Measurements from ENCODE around the gene ARL3.

ARL3 gene

DNA sequence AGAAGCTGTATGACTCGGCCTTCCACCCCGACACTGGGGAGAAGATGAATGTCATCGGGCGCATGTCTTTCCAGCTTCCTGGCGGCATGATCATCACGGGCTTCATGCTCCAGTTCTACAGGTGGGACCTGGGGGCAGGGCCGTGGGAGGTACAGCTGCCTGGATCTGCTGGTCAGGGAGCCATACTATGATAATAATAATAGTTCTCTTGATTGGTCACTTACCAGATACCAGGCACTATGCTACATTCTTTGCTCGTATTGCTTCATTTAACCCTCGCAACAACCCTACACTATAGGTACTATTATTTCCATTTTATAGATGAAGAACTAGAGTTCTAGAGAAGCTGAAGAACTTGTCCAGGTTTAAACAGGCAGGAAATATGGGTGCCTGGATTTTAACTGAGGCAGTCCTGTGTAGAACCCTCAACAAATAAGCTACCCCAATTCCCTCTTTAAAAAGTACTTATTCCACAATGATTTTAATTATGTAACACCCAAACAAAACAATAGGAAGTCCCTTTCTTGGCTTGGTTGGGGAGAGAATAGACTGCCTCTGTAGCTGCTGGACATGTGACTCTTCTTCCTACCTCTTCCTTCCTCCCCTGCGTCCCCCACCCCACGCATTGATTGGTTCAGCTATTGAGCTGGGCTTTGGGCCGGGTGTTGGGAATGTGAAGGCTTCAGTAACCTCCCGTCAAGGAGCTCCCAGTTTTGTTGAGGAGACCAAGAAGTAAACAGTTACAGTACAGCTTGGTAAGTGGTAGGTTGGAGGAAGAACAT is 13.0 kb upstream of the ARL3 start (continued):
- TF ChIP-seq OSR1 (CRISPR knock-in tag; IDR thresholded peaks at IDR 0.05) = no peak
- TF ChIP-seq ZNF565 (CRISPR knock-in tag; conservative IDR thresholded peaks at IDR 0.05; ENCODE audit: low read depth) = no peak
- TF ChIP-seq TOX (CRISPR knock-in tag; IDR thresholded peaks at IDR 0.05; ENCODE audit: borderline replicate concordance) = no peak

DNA sequence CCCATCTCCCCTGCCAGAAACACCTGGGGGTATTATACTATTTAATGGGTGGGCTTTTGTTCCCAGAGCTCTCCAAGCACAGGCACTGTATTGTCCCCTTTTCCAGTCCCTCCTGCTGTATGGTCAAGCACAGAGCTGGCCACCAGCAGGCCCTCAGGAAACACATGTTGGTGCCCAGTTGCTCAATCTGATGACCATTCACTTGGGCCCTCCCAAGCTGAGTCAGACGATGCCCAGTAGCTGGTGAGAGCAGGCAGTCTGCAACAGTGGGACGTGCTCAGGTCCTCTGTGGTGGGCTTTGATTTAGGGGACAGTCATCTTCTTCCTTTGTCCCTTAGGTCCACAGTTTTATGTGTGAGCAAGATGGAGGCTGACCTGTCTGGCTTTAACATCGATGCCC is 12.1 kb upstream of the ARL3 start:
- TF ChIP-seq, protein P1, sequence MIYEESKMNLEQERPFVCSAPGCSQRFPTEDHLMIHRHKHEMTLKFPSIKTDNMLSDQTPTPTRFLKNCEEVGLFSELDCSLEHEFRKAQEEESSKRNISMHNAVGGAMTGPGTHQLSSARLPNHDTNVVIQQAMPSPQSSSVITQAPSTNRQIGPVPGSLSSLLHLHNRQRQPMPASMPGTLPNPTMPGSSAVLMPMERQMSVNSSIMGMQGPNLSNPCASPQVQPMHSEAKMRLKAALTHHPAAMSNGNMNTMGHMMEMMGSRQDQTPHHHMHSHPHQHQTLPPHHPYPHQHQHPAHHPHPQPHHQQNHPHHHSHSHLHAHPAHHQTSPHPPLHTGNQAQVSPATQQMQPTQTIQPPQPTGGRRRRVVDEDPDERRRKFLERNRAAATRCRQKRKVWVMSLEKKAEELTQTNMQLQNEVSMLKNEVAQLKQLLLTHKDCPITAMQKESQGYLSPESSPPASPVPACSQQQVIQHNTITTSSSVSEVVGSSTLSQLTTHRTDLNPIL (CRISPR knock-in tag; IDR thresholded peaks at IDR 0.05; ENCODE audit: low read depth) = no peak
- TF ChIP-seq GLIS3 (CRISPR knock-in tag; IDR thresholded peaks at IDR 0.05) (no peak), ZC3H10 (CRISPR knock-in tag; IDR thresholded peaks at IDR 0.05) (no peak), OSR1 (CRISPR knock-in tag; IDR thresholded peaks at IDR 0.05) (no peak), TOX (CRISPR knock-in tag; IDR thresholded peaks at IDR 0.05; ENCODE audit: borderline replicate concordance) (no peak)
- TF ChIP-seq, protein P2, sequence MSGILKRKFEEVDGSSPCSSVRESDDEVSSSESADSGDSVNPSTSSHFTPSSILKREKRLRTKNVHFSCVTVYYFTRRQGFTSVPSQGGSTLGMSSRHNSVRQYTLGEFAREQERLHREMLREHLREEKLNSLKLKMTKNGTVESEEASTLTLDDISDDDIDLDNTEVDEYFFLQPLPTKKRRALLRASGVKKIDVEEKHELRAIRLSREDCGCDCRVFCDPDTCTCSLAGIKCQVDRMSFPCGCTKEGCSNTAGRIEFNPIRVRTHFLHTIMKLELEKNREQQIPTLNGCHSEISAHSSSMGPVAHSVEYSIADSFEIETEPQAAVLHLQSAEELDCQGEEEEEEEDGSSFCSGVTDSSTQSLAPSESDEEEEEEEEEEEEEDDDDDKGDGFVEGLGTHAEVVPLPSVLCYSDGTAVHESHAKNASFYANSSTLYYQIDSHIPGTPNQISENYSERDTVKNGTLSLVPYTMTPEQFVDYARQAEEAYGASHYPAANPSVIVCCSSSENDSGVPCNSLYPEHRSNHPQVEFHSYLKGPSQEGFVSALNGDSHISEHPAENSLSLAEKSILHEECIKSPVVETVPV (CRISPR knock-in tag; IDR thresholded peaks at IDR 0.05) = no peak
- TF ChIP-seq, protein P3, sequence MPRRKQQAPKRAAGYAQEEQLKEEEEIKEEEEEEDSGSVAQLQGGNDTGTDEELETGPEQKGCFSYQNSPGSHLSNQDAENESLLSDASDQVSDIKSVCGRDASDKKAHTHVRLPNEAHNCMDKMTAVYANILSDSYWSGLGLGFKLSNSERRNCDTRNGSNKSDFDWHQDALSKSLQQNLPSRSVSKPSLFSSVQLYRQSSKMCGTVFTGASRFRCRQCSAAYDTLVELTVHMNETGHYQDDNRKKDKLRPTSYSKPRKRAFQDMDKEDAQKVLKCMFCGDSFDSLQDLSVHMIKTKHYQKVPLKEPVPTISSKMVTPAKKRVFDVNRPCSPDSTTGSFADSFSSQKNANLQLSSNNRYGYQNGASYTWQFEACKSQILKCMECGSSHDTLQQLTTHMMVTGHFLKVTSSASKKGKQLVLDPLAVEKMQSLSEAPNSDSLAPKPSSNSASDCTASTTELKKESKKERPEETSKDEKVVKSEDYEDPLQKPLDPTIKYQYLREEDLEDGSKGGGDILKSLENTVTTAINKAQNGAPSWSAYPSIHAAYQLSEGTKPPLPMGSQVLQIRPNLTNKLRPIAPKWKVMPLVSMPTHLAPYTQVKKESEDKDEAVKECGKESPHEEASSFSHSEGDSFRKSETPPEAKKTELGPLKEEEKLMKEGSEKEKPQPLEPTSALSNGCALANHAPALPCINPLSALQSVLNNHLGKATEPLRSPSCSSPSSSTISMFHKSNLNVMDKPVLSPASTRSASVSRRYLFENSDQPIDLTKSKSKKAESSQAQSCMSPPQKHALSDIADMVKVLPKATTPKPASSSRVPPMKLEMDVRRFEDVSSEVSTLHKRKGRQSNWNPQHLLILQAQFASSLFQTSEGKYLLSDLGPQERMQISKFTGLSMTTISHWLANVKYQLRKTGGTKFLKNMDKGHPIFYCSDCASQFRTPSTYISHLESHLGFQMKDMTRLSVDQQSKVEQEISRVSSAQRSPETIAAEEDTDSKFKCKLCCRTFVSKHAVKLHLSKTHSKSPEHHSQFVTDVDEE (CRISPR knock-in tag; IDR thresholded peaks at IDR 0.05) = no peak
- ATAC-seq = no peak

DNA sequence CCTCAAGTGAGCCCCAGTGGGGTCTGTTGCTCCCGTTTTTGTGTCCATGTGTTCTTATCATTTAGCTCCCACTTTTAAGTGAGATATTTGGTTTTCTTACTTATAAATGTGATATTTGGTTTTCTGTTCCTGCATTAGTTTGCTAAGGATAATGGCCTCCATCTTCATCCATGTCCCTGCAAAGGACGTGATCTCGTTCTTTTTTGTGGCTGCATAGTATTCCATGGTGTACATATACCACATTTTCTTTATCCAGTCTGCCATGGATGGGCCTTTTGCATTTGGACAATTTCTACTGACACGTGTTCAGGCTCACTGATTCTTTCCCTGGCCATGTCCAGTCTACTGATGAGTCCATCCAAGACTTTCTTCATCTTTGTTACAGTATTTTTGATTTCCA is 9.8 kb upstream of the ARL3 start:
- no peak for ATAC-seq
- TF ChIP-seq ISL1 (CRISPR knock-in tag; IDR thresholded peaks at IDR 0.05) (no peak), ZFP30 (CRISPR knock-in tag; IDR thresholded peaks at IDR 0.05) (no peak), ARNTL (CRISPR knock-in tag; IDR thresholded peaks at IDR 0.05; ENCODE audit: borderline replicate concordance, low read depth) (no peak), OSR1 (CRISPR knock-in tag; IDR thresholded peaks at IDR 0.05) (no peak), ZFP3 (CRISPR knock-in tag; IDR thresholded peaks at IDR 0.05) (no peak), PPARA (CRISPR knock-in tag; IDR thresholded peaks at IDR 0.05; ENCODE audit: borderline replicate concordance) (no peak), GLIS3 (CRISPR knock-in tag; IDR thresholded peaks at IDR 0.05) (no peak), ESRRG (CRISPR knock-in tag; IDR thresholded peaks at IDR 0.05) (no peak), ZNF8 (CRISPR knock-in tag; IDR thresholded peaks at IDR 0.05) (no peak), ZNF70 (CRISPR knock-in tag; IDR thresholded peaks at IDR 0.05) (no peak), RARB (CRISPR knock-in tag; IDR thresholded peaks at IDR 0.05) (no peak), CSDC2 (CRISPR knock-in tag; IDR thresholded peaks at IDR 0.05) (no peak), TOX (CRISPR knock-in tag; IDR thresholded peaks at IDR 0.05; ENCODE audit: borderline replicate concordance) (no peak)
- TF ChIP-seq, protein P2 (CRISPR knock-in tag; IDR thresholded peaks at IDR 0.05) = no peak
- TF ChIP-seq, protein P1 (CRISPR knock-in tag; IDR thresholded peaks at IDR 0.05; ENCODE audit: low read depth) = no peak
- TF ChIP-seq, protein P4, sequence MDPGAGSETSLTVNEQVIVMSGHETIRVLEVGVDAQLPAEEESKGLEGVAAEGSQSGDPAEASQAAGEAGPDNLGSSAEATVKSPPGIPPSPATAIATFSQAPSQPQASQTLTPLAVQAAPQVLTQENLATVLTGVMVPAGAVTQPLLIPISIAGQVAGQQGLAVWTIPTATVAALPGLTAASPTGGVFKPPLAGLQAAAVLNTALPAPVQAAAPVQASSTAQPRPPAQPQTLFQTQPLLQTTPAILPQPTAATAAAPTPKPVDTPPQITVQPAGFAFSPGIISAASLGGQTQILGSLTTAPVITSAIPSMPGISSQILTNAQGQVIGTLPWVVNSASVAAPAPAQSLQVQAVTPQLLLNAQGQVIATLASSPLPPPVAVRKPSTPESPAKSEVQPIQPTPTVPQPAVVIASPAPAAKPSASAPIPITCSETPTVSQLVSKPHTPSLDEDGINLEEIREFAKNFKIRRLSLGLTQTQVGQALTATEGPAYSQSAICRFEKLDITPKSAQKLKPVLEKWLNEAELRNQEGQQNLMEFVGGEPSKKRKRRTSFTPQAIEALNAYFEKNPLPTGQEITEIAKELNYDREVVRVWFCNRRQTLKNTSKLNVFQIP (CRISPR knock-in tag; IDR thresholded peaks at IDR 0.05; ENCODE audit: borderline replicate concordance, low read depth) = no peak
- TF ChIP-seq, protein P3 (CRISPR knock-in tag; IDR thresholded peaks at IDR 0.05) = no peak

Data from SK-N-SH treated with all-trans-retinoic acid at 6 μM for 48 hours (cell line).